IPS-20b (cell line): ENCODE measurements around the gene EFHC1.

ENCODE experiments used
- H3K27ac ChIP-seq: one replicate; pipeline ENCODE4 v1.5.1; 2013; ENCODE audit warnings: low read length
- H3K27me3 ChIP-seq: 2 replicates; pipeline ENCODE4 v1.6.1; 2013; ENCODE audit warnings: mild to moderate bottlenecking, low read length, inconsistent platforms; ENCODE audit not compliant: insufficient read depth
- H3K36me3 ChIP-seq: 2 replicates; pipeline ENCODE4 v1.6.1; 2013; ENCODE audit warnings: low read depth, mild to moderate bottlenecking, inconsistent platforms, low read length, moderate library complexity; ENCODE audit not compliant: insufficient read depth
- H3K4me1 ChIP-seq: 2 replicates; pipeline ENCODE4 v1.6.1; 2013; ENCODE audit warnings: mild to moderate bottlenecking, control low read depth, inconsistent platforms, low read length, moderate library complexity; ENCODE audit not compliant: insufficient read depth
- H3K4me3 ChIP-seq: 2 replicates; pipeline ENCODE4 v1.5.1; 2013; ENCODE audit warnings: mild to moderate bottlenecking, low read length, inconsistent platforms
- H3K9ac ChIP-seq: 2 replicates; pipeline ENCODE4 v1.6.1; 2013; ENCODE audit warnings: low read depth, mild to moderate bottlenecking, inconsistent platforms, low read length, moderate library complexity
- H3K9me3 ChIP-seq: 2 replicates; pipeline ENCODE4 v1.6.1; 2013; ENCODE audit warnings: mild to moderate bottlenecking, low read depth, low read length, inconsistent platforms; ENCODE audit not compliant: insufficient read depth

The EFHC1 gene

GRCh38 chr6:52505726-52506409 lies 85.7 kb downstream of the EFHC1 start:
- Histone ChIP-seq H3K9ac (no peak overlapping the region), H3K36me3 (peaks cover 49% of the 10 kb centered on the region), H3K4me3 (no peak overlapping the region), H3K4me1 (peaks cover 15% of the 10 kb centered on the region; the same call in 1 of the 2 replicates), H3K27me3 (no peaks in the 10 kb centered on the region), H3K27ac (no peak overlapping the region), H3K9me3 (no peaks in the 10 kb centered on the region)

- no peaks in the 10 kb centered on the region for H3K9me3 ChIP-seq
- H3K27me3 ChIP-seq, result no peaks in the 10 kb centered on the region
- peaks cover 53% of the 10 kb centered on the region for H3K36me3 ChIP-seq
- H3K4me1 ChIP-seq, result peaks cover 15% of the 10 kb centered on the region; the same call in 1 of the 2 replicates
- H3K27ac ChIP-seq, result no peak overlapping the region
- H3K4me3 ChIP-seq, result no peak overlapping the region
- no peak overlapping the region for H3K9ac ChIP-seq
These were observed 86.3 kb downstream of the EFHC1 start for GRCh38 chr6:52506476-52506875.

- no peak overlapping the region for H3K27ac ChIP-seq
These were observed 87.6 kb downstream of the EFHC1 start for GRCh38 chr6:52507557-52508260.

GRCh38 chr6:52508261-52508739 lies 88.2 kb downstream of the EFHC1 start:
- no peaks in the 10 kb centered on the region for H3K9me3 ChIP-seq
- H3K4me1 ChIP-seq, result peaks cover 22% of the 10 kb centered on the region
- H3K36me3 ChIP-seq, result peaks cover 39% of the 10 kb centered on the region
- no peak overlapping the region for H3K27ac ChIP-seq
- no peak overlapping the region for H3K9ac ChIP-seq
- H3K27me3 ChIP-seq, result no peaks in the 10 kb centered on the region
- no peak overlapping the region for H3K4me3 ChIP-seq

More at GRCh38 chr6:52507557-52508260, 87.6 kb downstream of the EFHC1 start:
- Histone ChIP-seq H3K4me3 (no peak overlapping the region), H3K36me3 (peaks cover 42% of the 10 kb centered on the region), H3K4me1 (peaks cover 19% of the 10 kb centered on the region), H3K27me3 (no peaks in the 10 kb centered on the region), H3K9me3 (no peaks in the 10 kb centered on the region), H3K9ac (no peak overlapping the region)

GRCh38 chr6:52509281-52510212 lies 89.4 kb downstream of the EFHC1 start:
- Histone ChIP-seq H3K4me3 (no peak overlapping the region), H3K27me3 (no peaks in the 10 kb centered on the region), H3K9ac (0 out of 2 replicates have a peak overlapping the region, but pooled peaks have one; percentile 13), H3K4me1 (peaks cover 19% of the 10 kb centered on the region), H3K9me3 (no peaks in the 10 kb centered on the region), H3K36me3 (peaks cover 39% of the 10 kb centered on the region), H3K27ac (no peak overlapping the region)

- Histone ChIP-seq H3K4me1 (peaks cover 19% of the 10 kb centered on the region), H3K27me3 (no peaks in the 10 kb centered on the region), H3K9ac (0 out of 2 replicates have a peak overlapping the region, but pooled peaks have one; percentile 13), H3K4me3 (0 out of 2 replicates have a peak overlapping the region, but pooled peaks have one; percentile 16), H3K9me3 (no peaks in the 10 kb centered on the region), H3K27ac (no peak overlapping the region), H3K36me3 (peaks cover 38% of the 10 kb centered on the region)
These were observed 90.0 kb downstream of the EFHC1 start for GRCh38 chr6:52510213-52510562.

GRCh38 chr6:52511163-52511562 lies 91.0 kb downstream of the EFHC1 start:
- Histone ChIP-seq H3K27me3 (no peaks in the 10 kb centered on the region), H3K27ac (no peak overlapping the region), H3K4me3 (no peak overlapping the region), H3K9me3 (no peaks in the 10 kb centered on the region), H3K36me3 (peaks cover 48% of the 10 kb centered on the region), H3K9ac (no peak overlapping the region), H3K4me1 (peaks cover 19% of the 10 kb centered on the region)

- Histone ChIP-seq H3K9me3 (no peaks in the 10 kb centered on the region), H3K36me3 (peaks cover 46% of the 10 kb centered on the region), H3K4me1 (peaks cover 19% of the 10 kb centered on the region), H3K27me3 (no peaks in the 10 kb centered on the region), H3K4me3 (no peak overlapping the region), H3K27ac (no peak overlapping the region), H3K9ac (no peak overlapping the region)
These were observed 91.5 kb downstream of the EFHC1 start for GRCh38 chr6:52511572-52512151.

GRCh38 chr6:52512199-52512598 lies 92.1 kb downstream of the EFHC1 start:
- no peak overlapping the region for H3K27ac ChIP-seq
- H3K4me1 ChIP-seq, result peaks cover 23% of the 10 kb centered on the region
- no peak overlapping the region for H3K9ac ChIP-seq
- no peaks in the 10 kb centered on the region for H3K9me3 ChIP-seq
- H3K27me3 ChIP-seq, result no peaks in the 10 kb centered on the region
- H3K36me3 ChIP-seq, result peaks cover 42% of the 10 kb centered on the region
- no peak overlapping the region for H3K4me3 ChIP-seq

- no peak overlapping the region for H3K27ac ChIP-seq
- no peaks in the 10 kb centered on the region for H3K27me3 ChIP-seq
- H3K4me3 ChIP-seq, result no peak overlapping the region
- H3K9ac ChIP-seq, result no peak overlapping the region
- H3K9me3 ChIP-seq, result no peaks in the 10 kb centered on the region
- H3K4me1 ChIP-seq, result peaks cover 35% of the 10 kb centered on the region
- H3K36me3 ChIP-seq, result peaks cover 30% of the 10 kb centered on the region
These were observed 93.3 kb downstream of the EFHC1 start for GRCh38 chr6:52513464-52513863.

GRCh38 chr6:52513896-52514295 lies 93.8 kb downstream of the EFHC1 start:
- Histone ChIP-seq H3K4me3 (no peak overlapping the region), H3K27me3 (no peaks in the 10 kb centered on the region), H3K4me1 (peaks cover 38% of the 10 kb centered on the region), H3K9me3 (no peaks in the 10 kb centered on the region), H3K9ac (no peak overlapping the region), H3K36me3 (peaks cover 29% of the 10 kb centered on the region), H3K27ac (no peak overlapping the region)
